Skeletal muscle cell (primary cell): ENCODE measurements around the gene ZC3H18.

Source experiments
- DNase-seq: peaks from one replicate; pipeline ENCODE4 v3.0.0-alpha.2; 2010; ENCODE audit warnings: low read depth
- H3K4me3 ChIP-seq: 2 replicates; pipeline ENCODE4 v1.5.1; 2011; ENCODE audit warnings: low read depth, mild to moderate bottlenecking, control low read depth, low read length, moderate library complexity

The ZC3H18 gene

DNA sequence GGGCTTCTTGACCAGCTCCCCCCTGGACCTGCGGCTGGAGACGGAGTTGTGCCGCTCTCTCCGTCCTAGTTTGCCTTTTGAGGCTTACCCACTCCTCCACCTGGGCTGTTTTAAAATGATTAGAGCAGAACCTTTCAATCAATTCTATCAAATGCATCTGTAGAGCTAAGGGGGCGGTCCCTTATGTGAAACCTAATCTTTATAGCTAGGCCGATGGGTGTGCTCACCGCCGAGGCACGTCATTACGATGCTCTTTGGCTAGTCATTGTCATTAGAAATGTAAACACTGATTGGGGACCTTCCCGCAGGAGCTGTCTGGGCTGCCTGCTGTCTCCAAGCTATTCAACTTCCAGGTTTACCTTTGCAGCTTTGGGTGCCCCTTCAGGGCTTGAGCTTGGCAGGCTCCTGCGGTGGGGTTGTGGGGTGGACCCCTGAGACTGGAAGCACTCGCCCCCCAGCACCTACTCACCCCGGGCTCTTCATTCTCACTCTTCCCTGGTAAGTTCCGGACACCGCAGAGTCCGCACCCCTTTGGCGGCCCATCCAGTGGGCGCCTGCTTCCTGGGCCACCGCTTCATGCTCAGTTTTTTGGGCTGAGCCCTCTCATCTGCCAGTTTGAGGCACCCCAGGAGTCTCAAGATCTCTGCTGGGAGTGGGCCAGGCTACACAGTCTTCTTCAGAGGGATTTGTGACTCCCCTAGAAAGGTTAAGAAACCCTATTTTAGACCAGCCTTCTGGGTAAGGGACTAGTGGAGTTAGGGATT is 47.2 kb downstream of the ZC3H18 start:
- no peak for DNase-seq

DNA sequence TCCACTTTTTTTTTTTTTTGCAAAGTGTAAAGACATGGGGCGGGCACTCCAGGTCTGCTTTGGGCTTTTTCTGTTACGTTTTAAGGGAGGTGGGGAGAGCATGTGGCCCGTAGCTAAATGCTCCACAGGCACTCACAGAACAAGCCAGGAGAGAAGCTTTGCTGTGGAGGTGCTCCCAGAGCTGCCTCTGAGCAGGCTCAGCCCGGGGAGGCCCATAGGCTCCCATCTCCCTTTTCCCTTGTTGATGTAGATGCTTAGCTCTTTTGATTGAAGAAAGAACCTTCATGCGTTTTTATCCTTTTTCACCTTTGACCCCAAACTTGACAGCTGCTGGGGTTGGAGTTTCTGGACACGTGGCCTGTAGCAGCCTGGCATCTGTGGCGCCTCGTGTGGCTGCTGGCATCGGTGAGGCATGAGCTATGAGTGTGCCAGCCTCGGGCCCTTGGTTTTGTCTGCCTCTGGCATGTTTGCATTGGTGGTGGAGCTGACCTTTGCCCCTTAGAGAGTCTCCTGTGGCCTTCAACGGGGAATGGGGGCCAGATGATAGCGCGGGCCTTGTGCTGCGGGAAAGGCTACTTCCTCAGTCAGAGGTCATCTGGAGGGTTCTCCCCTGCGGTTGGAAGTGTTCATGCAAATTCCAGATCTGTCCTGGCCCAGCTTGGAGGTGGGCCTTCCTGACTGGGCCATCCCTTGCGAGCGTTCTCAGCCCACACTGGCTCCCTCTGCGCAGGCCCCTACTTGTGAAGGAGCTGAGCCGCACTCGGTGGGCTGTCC is 48.2 kb downstream of the ZC3H18 start:
- H3K4me3 ChIP-seq: no peak overlapping the region
- no peak for DNase-seq

More for the DNA sequence above, 47.2 kb downstream of the ZC3H18 start:
- no peak overlapping the region for H3K4me3 ChIP-seq

DNA sequence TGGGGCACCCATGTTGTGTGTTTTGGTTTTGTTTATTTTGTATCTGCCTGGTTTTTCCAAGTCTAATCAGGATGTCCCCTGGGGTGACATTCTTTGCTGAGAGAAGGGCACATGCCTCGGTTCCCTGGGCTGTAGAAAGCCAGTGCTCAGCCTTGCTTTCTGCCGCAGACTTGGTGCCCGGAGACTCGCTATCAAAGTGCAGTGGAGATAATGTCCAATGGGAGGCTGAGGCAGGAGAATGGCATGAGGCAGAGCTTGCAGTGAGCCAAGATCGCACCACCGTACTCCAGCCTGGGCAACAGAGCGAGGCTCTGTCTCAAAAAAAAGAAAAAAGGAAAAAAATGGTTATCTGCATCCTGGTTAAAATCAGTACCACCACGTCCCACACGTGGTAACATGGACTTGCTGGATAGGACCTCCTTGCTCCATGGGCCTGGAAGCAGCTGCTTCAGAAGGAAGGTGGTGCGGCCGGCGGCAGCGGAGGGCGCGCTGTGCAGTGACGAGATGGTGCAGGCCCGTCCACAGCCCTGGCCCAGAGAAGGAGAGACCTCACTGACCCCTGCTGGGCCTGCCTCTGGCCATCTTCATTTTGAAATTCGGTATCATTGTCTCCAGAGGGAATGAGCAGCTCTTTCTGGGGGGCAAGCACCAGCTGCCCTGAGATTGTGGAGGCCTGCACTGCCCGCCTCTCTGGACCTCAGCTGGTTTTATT is 48.9 kb downstream of the ZC3H18 start:
- DNase-seq: no peak
- H3K4me3 ChIP-seq: no peak overlapping the region

DNA sequence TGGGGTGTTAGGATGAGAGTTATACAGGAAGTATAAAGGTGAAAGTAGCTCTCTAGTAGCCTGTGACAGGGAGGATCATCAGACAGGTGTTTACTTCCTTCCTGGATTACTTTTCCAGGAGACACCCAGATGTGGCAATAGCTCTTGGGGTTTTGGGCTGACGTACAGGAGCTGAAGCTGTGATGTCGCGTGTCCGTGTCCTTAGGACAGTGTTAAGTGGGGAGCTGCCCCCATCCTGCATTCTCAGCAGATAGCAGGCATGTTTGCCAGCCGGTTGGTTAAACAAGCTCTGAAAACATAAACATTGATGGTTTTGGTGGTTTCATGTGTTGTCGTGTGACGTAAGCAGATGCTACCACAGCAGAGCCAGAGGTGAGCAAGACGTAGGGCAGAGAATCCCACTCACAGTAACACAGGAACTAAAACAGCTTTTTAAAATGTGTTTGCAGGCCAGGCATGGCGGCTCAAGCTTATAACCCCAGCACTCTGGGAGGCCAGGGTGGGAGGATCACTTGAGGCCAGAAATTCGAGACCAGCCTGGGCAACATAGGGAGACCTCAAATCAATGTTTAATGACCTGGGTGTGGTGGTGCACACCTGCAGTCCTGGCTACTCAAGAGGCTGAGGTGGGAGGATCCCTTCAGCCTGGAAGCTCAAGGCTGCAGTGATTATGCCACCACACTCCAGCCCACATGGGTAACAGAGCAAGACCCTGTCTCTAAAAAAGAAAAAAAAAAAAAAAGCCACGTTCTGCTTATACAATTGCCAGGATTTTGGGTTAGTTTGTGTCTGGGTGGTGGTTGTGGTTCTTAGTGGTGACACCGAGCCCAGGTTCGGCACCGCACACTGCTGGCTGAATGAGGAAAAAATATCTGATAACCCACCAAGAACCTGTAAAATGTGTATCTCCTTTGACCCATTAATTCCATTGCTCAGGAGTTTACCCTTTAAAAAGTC is 49.9 kb downstream of the ZC3H18 start:
- DNase-seq: no peak
- H3K4me3 ChIP-seq: no peak overlapping the region

DNA sequence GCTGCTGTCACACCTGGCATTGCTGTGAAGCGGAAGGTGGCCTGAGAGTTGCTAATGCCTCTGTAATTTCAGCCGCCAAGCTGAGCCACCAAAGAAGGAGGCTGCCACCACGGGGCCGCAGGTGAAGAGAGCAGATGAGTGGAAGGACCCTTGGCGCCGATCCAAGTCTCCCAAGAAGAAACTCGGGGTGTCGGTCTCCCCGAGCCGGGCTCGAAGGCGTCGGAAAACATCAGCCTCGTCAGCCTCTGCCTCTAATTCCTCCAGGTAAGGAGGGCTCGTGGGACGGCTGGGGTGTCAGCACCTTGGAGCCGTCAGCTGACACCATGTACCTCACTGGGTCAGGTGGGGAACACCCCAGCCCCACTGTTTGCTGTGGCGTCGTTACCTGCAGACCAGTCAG is 51.9 kb downstream of the ZC3H18 start:
- H3K4me3 ChIP-seq: no peak overlapping the region
- DNase-seq: no peak

DNA sequence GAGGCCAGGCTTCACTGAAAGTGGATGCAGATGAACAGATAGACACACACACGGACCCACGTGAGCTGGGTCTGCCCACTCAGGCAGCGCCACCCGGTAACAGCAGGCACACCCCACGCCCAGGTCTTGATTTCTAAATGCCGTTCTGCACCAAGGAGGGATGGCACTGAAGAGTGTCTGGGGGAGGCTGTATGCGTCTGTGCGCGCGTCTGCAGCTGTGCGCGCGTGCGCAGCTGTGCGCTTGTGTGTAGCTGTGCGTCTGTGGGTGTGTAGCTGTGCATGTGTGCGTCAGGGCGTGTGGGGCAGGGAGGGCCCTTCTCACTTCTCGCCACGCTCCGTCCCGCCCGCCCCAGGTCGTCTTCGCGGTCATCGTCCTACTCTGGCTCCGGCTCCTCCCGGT is 52.7 kb downstream of the ZC3H18 start:
- H3K4me3 ChIP-seq: no peak overlapping the region
- no peak for DNase-seq

DNA sequence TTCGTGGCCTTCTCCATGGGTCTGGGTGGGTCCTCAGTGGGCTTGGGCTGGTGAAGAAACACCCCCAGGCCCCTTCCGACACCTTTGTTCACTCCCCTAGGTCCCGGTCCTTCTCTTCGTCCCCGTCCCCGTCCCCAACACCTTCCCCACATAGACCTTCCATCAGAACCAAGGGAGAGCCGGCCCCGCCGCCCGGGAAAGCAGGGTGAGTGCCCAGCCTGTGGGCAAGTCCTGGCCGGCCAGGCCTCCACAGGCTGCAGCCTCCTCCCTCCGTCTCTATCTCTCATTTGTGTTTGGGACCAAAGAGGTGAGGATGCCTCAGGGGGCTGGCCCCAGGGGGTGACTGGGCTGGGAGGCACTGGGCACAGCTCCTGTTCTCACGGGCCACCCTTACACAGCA is 53.7 kb downstream of the ZC3H18 start:
- DNase-seq: no peak

DNA sequence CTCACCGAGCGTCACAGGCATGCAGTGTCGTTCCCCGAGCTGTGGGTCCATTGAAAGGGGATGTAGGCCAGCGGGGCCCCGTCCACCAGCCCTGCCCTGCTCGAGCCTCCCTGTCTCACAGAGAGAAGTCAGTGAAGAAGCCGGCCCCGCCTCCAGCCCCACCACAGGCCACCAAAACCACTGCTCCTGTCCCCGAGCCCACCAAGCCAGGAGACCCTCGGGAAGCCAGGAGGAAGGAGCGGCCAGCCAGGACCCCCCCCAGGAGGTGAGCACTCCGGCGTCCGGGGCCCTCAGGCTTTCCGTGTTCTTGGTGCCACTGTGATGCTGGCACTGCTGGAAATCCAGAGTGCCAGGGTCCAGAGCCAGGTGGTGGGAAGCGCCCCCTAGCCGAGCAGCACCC is 54.3 kb downstream of the ZC3H18 start:
- no peak for DNase-seq

More for the DNA sequence above, 53.7 kb downstream of the ZC3H18 start:
- H3K4me3 ChIP-seq: no peak overlapping the region

DNA sequence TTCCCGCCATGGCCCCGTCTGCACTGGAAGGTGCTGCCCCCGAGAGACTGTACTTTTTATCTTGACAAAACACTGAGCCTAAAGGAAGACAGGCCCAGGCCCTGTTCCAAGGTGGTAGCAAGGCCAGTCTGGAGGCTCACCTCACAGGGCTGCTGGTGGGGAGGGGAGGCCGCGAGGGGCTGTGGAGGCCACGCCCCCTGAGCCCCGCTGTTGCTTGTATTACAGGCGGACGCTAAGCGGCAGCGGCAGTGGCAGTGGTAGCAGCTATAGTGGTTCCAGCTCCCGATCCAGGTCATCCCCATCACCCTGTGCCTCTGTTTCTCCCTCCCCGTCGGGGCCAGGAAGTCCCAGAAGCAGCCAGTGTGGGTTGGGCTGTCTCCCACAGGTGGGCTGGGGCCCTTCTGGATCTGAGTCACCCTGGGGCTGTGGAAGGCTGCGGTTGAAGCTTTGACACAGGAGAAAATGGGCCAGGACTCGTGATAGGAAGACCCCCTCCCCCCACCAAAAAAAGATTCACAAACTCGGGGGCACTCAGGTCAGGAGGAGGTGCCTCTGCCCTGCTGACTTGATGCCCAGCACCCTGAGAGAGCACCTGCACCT is 54.9 kb downstream of the ZC3H18 start:
- no peak overlapping the region for H3K4me3 ChIP-seq
- DNase-seq: no peak

More for the DNA sequence above, 54.3 kb downstream of the ZC3H18 start:
- no peak overlapping the region for H3K4me3 ChIP-seq

DNA sequence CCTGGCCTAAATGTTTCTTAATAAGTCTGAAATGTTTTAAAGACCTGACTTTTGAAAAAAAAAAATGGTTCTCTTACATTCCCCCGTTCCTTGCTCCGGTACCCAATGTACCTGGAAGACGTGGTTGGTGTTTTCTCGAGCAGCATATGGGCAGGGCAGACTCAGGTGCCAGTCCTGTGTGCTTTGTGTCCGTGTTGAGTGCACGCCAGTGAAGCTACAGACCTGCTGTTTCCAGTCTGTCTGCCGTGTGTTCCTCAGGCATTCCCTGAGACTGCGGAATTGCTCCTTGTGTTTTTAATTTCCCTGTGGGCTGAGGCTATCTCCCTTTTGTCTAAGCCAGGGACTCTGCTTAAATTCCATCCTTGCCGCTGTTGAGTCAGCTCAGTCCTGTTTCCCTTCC is 56.4 kb downstream of the ZC3H18 start:
- DNase-seq: no peak
- H3K4me3 ChIP-seq: no peak overlapping the region

DNA sequence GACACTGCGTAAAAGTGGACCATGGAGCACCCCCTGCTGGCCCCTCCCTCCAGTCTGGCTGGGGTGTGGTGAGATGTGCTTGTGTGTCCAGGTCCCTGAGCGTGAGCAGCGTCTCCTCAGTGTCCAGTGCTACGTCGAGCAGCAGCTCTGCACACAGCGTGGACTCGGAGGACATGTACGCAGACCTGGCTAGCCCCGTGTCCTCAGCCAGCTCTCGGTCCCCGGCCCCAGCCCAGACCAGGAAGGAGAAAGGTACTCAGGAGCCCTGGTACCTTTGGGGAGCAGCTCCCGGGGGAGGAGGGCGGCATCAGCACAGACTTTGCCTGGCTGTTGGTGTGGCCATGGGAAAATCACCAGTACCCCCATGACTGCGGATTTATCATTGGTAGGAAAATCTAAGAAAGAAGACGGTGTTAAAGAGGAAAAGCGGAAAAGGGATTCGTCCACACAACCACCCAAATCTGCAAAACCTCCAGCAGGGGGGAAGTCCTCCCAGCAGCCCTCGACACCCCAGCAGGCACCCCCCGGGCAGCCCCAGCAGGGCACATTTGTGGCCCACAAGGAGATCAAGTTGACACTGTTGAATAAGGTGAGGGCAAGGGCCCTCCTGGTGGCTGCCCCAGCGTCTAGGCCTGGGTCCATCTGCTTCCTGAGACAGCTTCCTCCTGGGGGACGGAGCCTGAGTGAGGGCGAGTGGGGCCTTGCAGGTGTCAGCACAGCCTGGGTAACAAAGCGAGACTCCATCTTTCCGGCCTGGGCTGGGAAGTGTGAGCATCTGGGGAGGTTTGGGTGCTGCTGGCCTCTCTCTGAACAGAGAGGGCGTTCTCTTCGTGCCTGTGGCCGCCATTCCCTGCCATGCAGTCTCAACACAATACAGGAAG is 57.6 kb downstream of the ZC3H18 start:
- no peak for DNase-seq
- no peak overlapping the region for H3K4me3 ChIP-seq

DNA sequence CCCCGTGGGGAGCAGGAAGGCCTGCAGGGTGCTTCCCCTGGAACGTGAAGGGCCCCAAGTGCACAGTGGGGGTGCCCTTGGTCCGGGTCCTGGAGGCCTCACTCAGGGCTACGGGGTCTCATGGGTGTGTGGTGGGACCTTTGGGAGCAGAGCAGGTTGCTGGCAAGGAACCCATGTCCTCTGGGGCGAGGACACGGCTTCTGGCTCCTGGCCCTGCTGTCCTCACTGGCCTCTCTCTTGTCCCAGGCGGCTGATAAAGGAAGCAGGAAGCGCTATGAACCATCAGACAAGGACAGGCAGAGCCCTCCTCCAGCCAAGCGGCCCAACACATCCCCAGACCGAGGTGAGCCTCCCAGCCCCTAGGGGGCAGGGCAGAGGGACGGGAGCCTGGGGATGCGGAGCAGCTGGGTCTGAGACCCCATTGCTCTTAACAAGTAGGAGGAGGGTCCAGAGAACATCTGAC is 58.3 kb downstream of the ZC3H18 start:
- no peak overlapping the region for H3K4me3 ChIP-seq
- no peak for DNase-seq

DNA sequence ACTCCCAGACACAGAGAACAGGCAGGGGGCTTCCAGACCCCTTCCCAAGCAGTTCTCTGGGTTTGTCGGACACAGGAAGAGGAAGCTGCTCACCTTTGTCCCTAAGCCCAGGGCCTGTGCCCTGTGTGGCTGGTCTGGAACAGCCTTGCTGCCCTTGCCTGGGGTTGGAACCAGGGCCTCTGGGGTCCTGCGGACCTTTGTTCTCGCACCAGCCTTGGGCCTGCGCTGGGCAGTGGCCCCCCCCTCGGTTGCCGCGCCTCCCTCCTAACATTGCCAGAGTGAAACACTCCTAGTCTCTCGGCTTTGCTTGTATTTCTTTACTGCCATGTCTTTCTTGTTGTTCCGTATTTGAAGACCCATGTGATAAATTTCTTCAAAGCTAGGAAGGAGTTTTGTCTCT is 59.6 kb downstream of the ZC3H18 start:
- DNase-seq: no peak
- no peak overlapping the region for H3K4me3 ChIP-seq

DNA sequence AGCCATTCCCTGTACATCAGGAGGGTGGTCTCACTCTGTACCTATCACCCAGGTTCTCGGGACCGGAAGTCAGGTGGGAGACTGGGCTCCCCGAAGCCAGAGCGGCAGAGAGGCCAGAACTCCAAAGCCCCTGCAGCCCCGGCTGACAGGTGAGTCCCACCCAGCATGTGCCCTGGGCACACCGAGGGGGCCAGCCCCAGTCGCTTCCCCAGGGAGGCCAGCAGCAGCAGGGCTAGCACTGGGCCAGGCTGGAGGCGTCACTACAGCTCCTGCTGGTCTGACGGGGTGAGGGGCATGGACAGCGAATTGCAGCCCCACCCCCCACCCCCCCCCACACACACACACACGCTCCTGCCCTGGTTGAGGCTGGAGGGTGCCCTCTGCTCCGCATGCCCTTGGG is 60.2 kb downstream of the ZC3H18 start:
- H3K4me3 ChIP-seq: no peak overlapping the region
- DNase-seq: no peak

DNA sequence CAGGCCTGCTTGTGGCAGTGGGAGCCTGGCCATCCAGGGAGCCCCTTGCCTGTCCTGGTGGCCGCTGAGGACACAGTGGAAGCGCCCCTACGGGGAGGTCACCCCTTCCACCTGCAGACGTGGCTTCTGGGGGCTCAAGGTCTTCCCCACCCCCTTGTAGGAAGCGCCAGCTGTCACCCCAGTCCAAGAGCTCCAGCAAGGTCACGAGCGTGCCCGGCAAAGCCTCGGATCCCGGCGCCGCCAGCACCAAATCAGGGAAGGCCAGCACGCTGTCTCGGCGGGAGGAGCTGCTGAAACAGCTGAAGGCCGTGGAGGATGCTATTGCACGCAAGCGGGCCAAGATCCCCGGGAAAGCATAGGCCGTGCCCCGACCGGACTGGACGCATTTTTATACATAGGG is 60.7 kb downstream of the ZC3H18 start:
- DNase-seq: no peak
- no peak overlapping the region for H3K4me3 ChIP-seq

DNA sequence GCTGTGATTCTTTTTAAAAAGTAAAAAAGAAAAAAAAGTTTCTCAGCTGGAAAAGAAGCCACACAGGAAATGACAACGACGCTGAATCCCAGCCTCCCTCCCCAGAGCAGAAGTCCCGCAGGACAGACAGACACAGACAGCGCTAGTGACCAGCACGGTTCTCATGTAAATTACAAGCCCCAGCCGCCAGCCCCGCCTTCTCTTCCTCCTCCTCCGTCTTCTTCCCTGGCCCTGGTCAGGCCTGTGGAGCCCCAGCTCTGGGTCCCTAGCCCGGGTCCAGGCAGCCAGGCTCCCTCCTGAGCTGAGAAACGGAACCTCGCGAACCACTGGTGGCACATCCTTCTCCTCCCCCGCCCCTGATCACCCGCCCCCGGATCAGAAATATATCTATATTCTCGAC is 61.2 kb downstream of the ZC3H18 start:
- no peak for DNase-seq
- H3K4me3 ChIP-seq: no peak overlapping the region

DNA sequence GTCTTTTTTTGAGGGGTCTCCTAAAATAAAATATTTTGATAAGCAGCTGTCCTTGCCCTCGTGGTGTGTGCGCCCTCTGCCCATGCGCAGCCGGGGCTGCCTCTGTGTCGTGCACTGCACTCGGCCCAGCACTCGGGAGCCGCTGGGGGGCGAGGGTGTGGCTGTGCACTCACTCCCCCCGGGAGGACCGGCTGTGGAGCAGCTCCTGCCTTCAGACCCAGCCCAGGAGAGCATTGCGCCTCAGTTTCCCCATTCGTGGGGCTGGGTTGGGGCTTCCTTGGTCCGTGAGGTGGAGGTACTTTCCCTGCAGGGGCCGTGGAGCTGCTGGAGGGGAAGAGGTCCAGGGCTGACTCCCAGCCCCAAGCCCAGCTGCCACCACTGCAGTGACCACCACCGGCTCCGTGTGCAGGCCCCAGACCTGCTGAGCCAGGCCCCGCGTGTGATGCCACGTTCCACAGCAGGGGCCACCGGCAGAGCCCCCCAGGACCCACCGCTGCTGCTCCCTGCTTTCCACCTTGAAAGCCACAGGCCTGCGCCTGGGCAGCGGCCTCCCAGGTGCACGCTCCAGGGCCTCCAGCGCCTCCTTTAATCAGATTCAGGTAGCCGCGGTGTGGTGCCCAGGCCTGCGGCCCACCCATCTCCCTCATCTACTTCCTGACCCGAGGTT is 61.9 kb downstream of the ZC3H18 start:
- DNase-seq: no peak
- H3K4me3 ChIP-seq: no peak overlapping the region

DNA sequence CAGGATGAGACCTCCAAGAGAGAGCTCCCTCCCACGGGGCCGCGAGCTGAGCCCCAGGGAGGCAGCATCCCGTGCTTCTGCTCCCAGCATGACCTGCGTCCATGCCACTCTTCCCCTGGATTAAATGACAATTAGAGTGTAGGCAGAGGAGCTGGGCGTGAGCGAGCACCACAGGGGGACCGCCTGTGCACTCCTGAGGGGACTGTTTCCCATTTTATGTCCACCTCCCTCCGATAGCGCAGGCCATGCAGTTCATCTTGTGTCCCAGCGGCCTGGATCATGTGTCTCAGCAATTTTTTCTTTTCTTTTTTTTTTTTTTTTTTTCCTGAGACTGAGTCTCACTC is 62.4 kb downstream of the ZC3H18 start:
- DNase-seq: no peak
- no peak overlapping the region for H3K4me3 ChIP-seq
